Adrenal gland (tissue), 5 donors: Measurements from ENCODE around the gene TMC2.
A peak's percentile ranks its signal among the peaks of the same experiment; 100 is the strongest.

Source experiments
- CTCF ChIP-seq, 6 experiments: fragments of 450-650 bp in 4 of 6; fragments of 200-600 bp in 2 of 6; sonication (generic) in 1 of 6; IDR thresholded peaks; 1 replicate in 5 of 6; 2 replicates in 1 of 6; pipeline versions ENCODE4 v1.5.1 to v1.8.0; 2016 to 2021; ENCODE audit warnings: antibody characterized with exemption in 6 of 6, mild to moderate bottlenecking in 2 of 6, moderate library complexity in 1 of 6
- POLR2A ChIP-seq, 2 donors: fragments of 450-650 bp; IDR thresholded peaks; one replicate each; pipeline ENCODE4 v1.6.1; 2017; ENCODE audit warnings: antibody characterized with exemption in 2 of 2, mild to moderate bottlenecking in 2 of 2, moderate library complexity in 1 of 2
- donor health status: DM: no; HTN: no; CAD: no.

DNA sequence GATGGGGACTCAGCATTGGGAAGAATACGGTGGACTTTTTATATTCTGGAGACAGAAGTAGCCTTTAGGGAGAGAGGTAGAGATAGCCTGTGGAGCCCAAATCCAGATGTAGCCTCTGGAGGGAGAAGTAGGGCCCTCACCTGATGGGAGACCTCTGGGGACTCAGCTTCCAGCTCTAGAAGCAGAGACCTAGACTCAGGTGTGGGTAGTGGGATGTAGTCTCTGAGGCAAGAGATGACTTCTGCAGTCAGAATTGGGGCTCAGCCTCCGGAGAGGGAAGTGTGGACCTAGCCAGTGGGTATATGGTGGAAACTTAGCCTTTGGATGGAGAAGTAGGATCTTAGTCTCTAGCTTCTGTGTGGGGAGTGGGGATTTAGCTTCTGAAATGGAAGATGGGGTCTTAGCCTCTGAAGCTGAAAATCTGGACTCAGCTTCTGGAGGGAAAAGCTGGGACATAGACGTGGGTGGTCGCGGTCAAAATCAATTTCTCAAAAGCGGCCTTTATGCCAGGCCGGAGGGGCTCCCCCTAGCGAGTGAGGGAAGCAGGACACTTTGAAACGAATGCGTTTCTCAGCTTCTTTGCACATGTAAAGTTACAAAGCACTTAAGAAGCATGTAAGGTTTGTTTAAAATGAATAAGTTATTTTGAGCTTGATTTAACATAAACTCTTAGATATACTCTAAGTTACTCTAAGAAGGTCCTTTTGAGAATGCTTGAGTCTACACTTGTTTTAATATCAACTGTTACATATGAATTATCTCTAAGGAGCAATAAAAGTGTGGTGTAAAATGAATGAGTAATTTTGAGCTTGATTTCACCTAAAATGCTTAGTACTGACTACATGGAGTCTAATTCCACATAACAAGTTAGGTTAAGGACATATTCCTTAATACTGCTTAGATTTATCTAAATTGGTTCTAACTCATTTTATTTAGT, 14.7 kb upstream of the TMC2 start:
- TF ChIP-seq CTCF (IDR thresholded peaks at IDR 0.05): peak; percentile 47 to 84 (median 62)
- no peak for TF ChIP-seq POLR2A (IDR thresholded peaks at IDR 0.05)
